Measurements from ENCODE around the gene PRSS35. TPM values are rescaled to one million over a fixed set of nuclear protein-coding genes. Genes with fewer than 3 reads are reported as not detected.

PRSS35 gene
- total and polyA plus RNA-seq, 2 donors (not counting 1 experiment from before 2014, with no cell fraction given), result 4.1 to 6.8 TPM

DNA sequence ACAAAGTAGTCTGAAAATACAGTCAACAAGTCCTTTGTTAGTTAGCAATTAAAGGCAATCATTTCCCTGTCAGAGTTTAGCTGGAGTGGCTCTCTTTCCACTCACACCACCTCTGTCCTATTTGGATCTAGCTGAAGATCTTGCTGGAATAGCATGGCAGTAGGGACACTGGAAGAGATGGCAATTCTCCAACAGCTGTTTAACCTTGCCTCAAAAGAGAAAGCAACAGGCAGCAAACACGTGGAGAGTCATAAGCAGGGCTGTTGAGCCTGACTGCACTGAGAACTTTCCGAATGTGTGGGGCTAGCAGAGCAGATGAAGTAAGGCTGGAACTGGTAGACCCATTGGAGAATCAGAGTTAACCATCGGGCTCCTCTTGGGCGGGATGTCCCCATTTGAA lies 38.0 kb upstream of the PRSS35 start:
- peak; percentile 1 to 51 for DNase-seq (ENCODE audit: low read depth in 2 of 2)
- Histone ChIP-seq H3K79me2 (ENCODE audit: control insufficient read depth, insufficient read depth, low read length) (no peaks in the 10 kb centered on the region), H3K9ac (ENCODE audit: insufficient read depth, low read length) (no peak overlapping the region), H2AFZ (ENCODE audit: low read length) (no peak overlapping the region), H3K4me2 (ENCODE audit: extremely low read depth, insufficient read depth, low read length) (no peak overlapping the region), H3K4me1 (ENCODE audit: control insufficient read depth, extremely low read depth, insufficient read depth, low read length) (no peaks in the 10 kb centered on the region), H3K9me3 (ENCODE audit: control insufficient read depth, insufficient read depth, low read depth, low read length) (no peaks in the 10 kb centered on the region), H3K27ac (ENCODE audit: insufficient read depth, low read length) (no peak overlapping the region), H4K20me1 (ENCODE audit: control insufficient read depth, extremely low read depth, insufficient read depth, low read length) (no peaks in the 10 kb centered on the region), H3K36me3 (ENCODE audit: control insufficient read depth, insufficient read depth, low read length) (no peaks in the 10 kb centered on the region), H3K27me3 (ENCODE audit: control insufficient read depth, insufficient read depth, low read length) (peaks cover 3% of the 10 kb centered on the region), H3K4me3 (replicated peaks in 1 of 4; ENCODE audit: control extremely low read depth in 1 of 4, insufficient read depth in 1 of 4, low read depth in 3 of 4, low read length in 4 of 4) (no peak overlapping the region)
- no peak for TF ChIP-seq EZH2 (IDR thresholded peaks at IDR 0.05; ENCODE audit: low read length, missing control alignments)
- TF ChIP-seq, protein P1, sequence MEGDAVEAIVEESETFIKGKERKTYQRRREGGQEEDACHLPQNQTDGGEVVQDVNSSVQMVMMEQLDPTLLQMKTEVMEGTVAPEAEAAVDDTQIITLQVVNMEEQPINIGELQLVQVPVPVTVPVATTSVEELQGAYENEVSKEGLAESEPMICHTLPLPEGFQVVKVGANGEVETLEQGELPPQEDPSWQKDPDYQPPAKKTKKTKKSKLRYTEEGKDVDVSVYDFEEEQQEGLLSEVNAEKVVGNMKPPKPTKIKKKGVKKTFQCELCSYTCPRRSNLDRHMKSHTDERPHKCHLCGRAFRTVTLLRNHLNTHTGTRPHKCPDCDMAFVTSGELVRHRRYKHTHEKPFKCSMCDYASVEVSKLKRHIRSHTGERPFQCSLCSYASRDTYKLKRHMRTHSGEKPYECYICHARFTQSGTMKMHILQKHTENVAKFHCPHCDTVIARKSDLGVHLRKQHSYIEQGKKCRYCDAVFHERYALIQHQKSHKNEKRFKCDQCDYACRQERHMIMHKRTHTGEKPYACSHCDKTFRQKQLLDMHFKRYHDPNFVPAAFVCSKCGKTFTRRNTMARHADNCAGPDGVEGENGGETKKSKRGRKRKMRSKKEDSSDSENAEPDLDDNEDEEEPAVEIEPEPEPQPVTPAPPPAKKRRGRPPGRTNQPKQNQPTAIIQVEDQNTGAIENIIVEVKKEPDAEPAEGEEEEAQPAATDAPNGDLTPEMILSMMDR (conservative IDR thresholded peaks at IDR 0.05 in 1 of 2, IDR thresholded peaks at IDR 0.05 in 1 of 2; ENCODE audit: low read depth in 1 of 2, low read length in 2 of 2), result no peak

DNA sequence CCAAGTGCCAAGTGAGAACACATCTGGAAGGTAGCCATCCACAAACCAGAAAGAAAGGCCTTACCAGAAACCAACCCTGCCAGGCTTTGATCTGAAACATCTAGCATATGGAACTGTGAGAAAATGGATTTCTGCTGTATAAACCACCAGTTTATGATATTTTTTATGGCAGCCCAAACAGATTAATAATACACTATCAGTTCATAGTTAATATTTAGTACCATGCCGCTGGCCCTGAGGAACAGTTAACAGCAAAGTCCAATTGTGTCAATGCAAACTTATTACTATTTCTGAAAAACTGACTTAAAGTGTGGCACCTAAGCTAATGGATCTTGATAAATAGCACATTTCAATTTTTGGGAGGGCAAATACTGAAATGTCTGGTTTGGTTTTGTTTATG lies 35.4 kb upstream of the PRSS35 start:
- no peak for DNase-seq (ENCODE audit: low read depth in 2 of 2)
- Histone ChIP-seq H3K4me2 (ENCODE audit: extremely low read depth, insufficient read depth, low read length) (no peak overlapping the region), H4K20me1 (ENCODE audit: control insufficient read depth, extremely low read depth, insufficient read depth, low read length) (no peaks in the 10 kb centered on the region), H3K9ac (ENCODE audit: insufficient read depth, low read length) (no peak overlapping the region), H3K27me3 (ENCODE audit: control insufficient read depth, insufficient read depth, low read length) (peaks cover 3% of the 10 kb centered on the region), H3K4me1 (ENCODE audit: control insufficient read depth, extremely low read depth, insufficient read depth, low read length) (no peaks in the 10 kb centered on the region), H3K36me3 (ENCODE audit: control insufficient read depth, insufficient read depth, low read length) (no peaks in the 10 kb centered on the region), H2AFZ (ENCODE audit: low read length) (no peak overlapping the region), H3K4me3 (replicated peaks in 1 of 4; ENCODE audit: control extremely low read depth in 1 of 4, insufficient read depth in 1 of 4, low read depth in 3 of 4, low read length in 4 of 4) (no peak overlapping the region), H3K9me3 (ENCODE audit: control insufficient read depth, insufficient read depth, low read depth, low read length) (no peaks in the 10 kb centered on the region), H3K27ac (ENCODE audit: insufficient read depth, low read length) (no peak overlapping the region), H3K79me2 (ENCODE audit: control insufficient read depth, insufficient read depth, low read length) (no peaks in the 10 kb centered on the region)
- no peak for TF ChIP-seq EZH2 (IDR thresholded peaks at IDR 0.05; ENCODE audit: low read length, missing control alignments)
- TF ChIP-seq, protein P1 (conservative IDR thresholded peaks at IDR 0.05 in 1 of 2, IDR thresholded peaks at IDR 0.05 in 1 of 2; ENCODE audit: low read depth in 1 of 2, low read length in 2 of 2), result no peak

DNA sequence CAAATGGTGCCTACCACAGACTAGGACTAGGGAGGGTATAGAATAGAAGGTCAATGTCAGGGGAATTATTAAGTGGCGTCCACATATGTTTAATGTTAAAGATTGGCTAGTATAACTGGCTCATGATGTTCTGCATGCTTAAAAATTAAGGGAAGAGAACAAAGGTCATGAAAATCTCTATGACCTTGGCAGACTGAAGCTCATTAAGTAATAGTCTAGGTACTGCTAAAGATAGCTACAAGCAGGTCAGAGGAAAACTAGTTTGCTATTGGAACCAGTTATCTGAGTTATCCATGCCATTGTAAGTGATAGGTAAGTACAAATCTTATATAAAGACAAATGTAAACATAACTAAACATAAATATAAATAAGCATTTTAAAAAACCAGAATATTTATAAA lies 32.9 kb upstream of the PRSS35 start:
- Histone ChIP-seq H3K4me3 (replicated peaks in 1 of 4; ENCODE audit: control extremely low read depth in 1 of 4, insufficient read depth in 1 of 4, low read depth in 3 of 4, low read length in 4 of 4) (no peak overlapping the region), H3K79me2 (ENCODE audit: control insufficient read depth, insufficient read depth, low read length) (no peaks in the 10 kb centered on the region), H3K4me1 (ENCODE audit: control insufficient read depth, extremely low read depth, insufficient read depth, low read length) (no peaks in the 10 kb centered on the region), H3K36me3 (ENCODE audit: control insufficient read depth, insufficient read depth, low read length) (no peaks in the 10 kb centered on the region), H3K9ac (ENCODE audit: insufficient read depth, low read length) (no peak overlapping the region), H3K27me3 (ENCODE audit: control insufficient read depth, insufficient read depth, low read length) (no peaks in the 10 kb centered on the region), H3K4me2 (ENCODE audit: extremely low read depth, insufficient read depth, low read length) (no peak overlapping the region), H3K9me3 (ENCODE audit: control insufficient read depth, insufficient read depth, low read depth, low read length) (no peaks in the 10 kb centered on the region), H4K20me1 (ENCODE audit: control insufficient read depth, extremely low read depth, insufficient read depth, low read length) (no peaks in the 10 kb centered on the region), H2AFZ (ENCODE audit: low read length) (no peak overlapping the region), H3K27ac (ENCODE audit: insufficient read depth, low read length) (no peak overlapping the region)
- TF ChIP-seq, protein P1 (conservative IDR thresholded peaks at IDR 0.05 in 1 of 2, IDR thresholded peaks at IDR 0.05 in 1 of 2; ENCODE audit: low read depth in 1 of 2, low read length in 2 of 2), result no peak
- no peak for TF ChIP-seq EZH2 (IDR thresholded peaks at IDR 0.05; ENCODE audit: low read length, missing control alignments)
- DNase-seq (ENCODE audit: low read depth in 2 of 2), result no peak

All from fibroblast of lung (primary cell).